ENCODE data around the gene PHF21A. TPM values are rescaled to one million over a fixed set of nuclear protein-coding genes. Genes with fewer than 3 reads are reported as not detected.

PHF21A gene
- total and polyA plus RNA-seq, 12 donors: 9.6 to 48.0 (median 35.9) TPM

DNA sequence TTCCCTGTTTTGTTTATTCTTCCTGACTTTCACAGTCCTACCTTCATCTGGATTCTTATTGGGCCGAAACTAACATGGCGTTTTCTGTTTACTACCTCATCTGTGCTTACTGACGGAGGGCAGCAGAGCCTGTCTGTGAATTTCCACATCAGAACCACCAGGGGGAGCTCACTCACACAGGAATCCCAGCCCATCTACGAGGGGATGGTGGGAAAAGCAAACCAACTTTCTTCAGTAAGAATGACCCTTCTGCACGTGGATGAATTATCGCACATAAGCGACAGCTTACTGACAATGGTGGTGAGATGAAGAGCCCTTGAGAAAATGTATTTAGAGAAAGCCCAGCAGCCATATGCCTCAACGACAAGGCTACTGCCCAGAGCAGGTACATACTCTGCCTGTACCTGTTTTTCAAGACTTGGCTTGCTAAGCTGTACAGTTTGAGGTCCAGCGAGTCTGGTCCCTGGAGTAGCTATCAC, 156.3 kb downstream of the PHF21A start:
- Histone ChIP-seq H3K36me3 (peaks cover 0 to 88% (median 25%) of the 10 kb centered on the region in 9 donors), H3K27ac (peak overlapping the region in 2 of 10 donors; percentile 18 to 19), H3K9me3 (no peaks in the 10 kb centered on the region), H3K4me1 (peaks cover 0 to 26% (median 8%) of the 10 kb centered on the region in 9 donors), H3K27me3 (no peaks in the 10 kb centered on the region), H3K4me3 (no peak overlapping the region)
- DNase-seq (peak; percentile 17 to 67), ATAC-seq (peak; percentile 63 to 91 (median 85))
- TF ChIP-seq CTCF (IDR thresholded peaks at IDR 0.05): peak; percentile 78 to 96 (median 89)
- intact Hi-C loops (cut with DNase I): loop anchor here (1.0 to 10.0 kb wide), 8 partner anchors 37 to 350 kb away; no protein-coding TSS in a partner anchor
- WGBS, 2 donors: 19 to 20% methylated on average over 9 of the region's 9 CpGs

- Histone ChIP-seq H3K9me3 (peaks cover 0 to 6% (median 0%) of the 10 kb centered on the region in 11 donors), H3K4me1 (peaks cover 0 to 34% (median 12%) of the 10 kb centered on the region in 9 donors), H3K27me3 (no peaks in the 10 kb centered on the region), H3K36me3 (peaks cover 0 to 65% (median 4%) of the 10 kb centered on the region in 9 donors), H3K27ac (no peak overlapping the region), H3K4me3 (no peak overlapping the region)
- WGBS, 2 donors: 67 to 68% methylated on average over 7 of the region's 7 CpGs
- no peak for TF ChIP-seq CTCF (IDR thresholded peaks at IDR 0.05)
- intact Hi-C loops (cut with DNase I): loop anchor here in 4 of 10 donors (10.0 kb wide), 3 partner anchors 53 to 353 kb away; no protein-coding TSS in a partner anchor
- ATAC-seq (no peak), DNase-seq (no peak)
Measured at GRCh38 chr11:45961751-45962240, 159.5 kb downstream of the PHF21A start.

DNA sequence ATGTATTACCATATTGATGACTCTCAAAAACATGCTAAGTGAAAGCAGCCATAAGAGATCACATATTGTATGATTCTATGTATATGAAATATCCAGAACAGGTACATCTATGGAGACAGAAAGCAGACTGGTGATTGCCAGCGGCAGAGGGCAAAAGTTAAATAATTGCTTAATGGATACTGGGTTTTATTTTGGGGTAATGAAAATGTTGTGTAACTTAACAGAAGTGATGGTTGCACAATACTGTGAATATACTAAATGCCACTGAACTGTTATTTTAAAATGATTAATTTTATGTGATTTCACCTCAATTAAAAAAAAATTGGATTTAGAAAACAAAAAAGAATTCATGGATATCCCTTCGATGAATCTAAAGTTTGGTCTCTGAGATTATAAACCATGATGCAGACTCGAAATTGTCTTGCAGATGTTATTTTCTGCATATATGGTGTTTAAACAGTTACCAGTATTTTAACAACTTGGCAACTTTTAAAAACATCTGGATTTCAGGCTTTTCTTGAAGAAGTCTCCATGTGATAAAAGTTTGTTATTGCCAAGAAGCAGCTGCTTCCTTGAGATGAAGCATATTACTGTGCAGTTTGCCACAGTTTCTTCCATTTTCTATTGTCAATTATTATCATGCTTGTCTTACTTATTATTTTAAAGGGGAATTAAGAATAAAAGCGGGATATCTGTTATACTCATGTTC, 160.7 kb downstream of the PHF21A start:
- no peak overlapping the region for H3K4me3 ChIP-seq
- no peaks in the 10 kb centered on the region for H3K27me3 ChIP-seq
- no peak for TF ChIP-seq CTCF (IDR thresholded peaks at IDR 0.05)
- H3K4me1 ChIP-seq: peaks cover 0 to 34% (median 12%) of the 10 kb centered on the region in 9 donors
- ATAC-seq (peak in 3 of 8 donors; percentile 48 to 56 (median 49)), DNase-seq (no peak)
- intact Hi-C loops (cut with DNase I): loop anchor here in 4 of 10 donors (10.0 kb wide), 3 partner anchors 54 to 354 kb away; no protein-coding TSS in a partner anchor
- WGBS, 2 donors: 60 to 62% methylated on average over 4 of the region's 4 CpGs
- peaks cover 0 to 62% (median 4%) of the 10 kb centered on the region in 9 donors for H3K36me3 ChIP-seq
- H3K9me3 ChIP-seq: peaks cover 0 to 6% (median 0%) of the 10 kb centered on the region in 11 donors
- H3K27ac ChIP-seq: peak overlapping the region in 3 of 10 donors; percentile 5 to 47 (median 46)

DNA sequence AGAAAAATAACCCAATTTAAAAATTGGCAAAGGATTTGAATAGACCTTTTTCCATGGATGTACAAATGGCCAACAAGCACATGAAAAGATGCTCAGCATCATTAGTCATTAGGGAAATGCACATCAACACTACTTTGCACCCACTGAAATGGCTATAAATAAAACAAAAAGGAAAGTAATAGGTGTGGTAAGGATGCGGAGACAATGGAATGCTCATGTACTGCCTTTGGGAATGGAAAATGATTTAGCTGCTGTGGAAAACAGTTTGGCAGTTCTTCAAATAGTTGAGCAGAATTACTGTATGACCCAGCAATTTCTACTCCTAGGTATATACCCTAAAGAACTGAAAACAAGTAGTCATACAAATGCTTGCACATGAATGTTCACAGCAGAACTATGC, 161.4 kb downstream of the PHF21A start:
- Histone ChIP-seq H3K36me3 (peaks cover 0 to 62% (median 3%) of the 10 kb centered on the region in 9 donors), H3K27me3 (no peaks in the 10 kb centered on the region), H3K4me1 (peaks cover 0 to 33% (median 12%) of the 10 kb centered on the region in 9 donors), H3K9me3 (peaks cover 0 to 6% (median 0%) of the 10 kb centered on the region in 11 donors), H3K4me3 (no peak overlapping the region), H3K27ac (peak overlapping the region in 3 of 10 donors; percentile 5 to 47 (median 46))
- WGBS, 2 donors: 64 to 75% methylated on average over 1 of the region's 1 CpG
- intact Hi-C loops (cut with DNase I): loop anchor here in 4 of 10 donors (10.0 kb wide), 3 partner anchors 55 to 355 kb away; no protein-coding TSS in a partner anchor
- TF ChIP-seq CTCF (IDR thresholded peaks at IDR 0.05): no peak
- DNase-seq (no peak), ATAC-seq (peak in 5 of 8 donors; percentile 15 to 70 (median 56))

Measured in heart right ventricle (tissue), 16 donors.